C4-2B (cell line): ENCODE measurements around the gene SYNRG.

Experiments used
- H3K27ac ChIP-seq: fragments of 450-650 bp; 2 replicates; pipeline ENCODE4 v1.5.1; 2017
- ZFX ChIP-seq: fragments of 450-650 bp; IDR thresholded peaks from 2 replicates; pipeline ENCODE4 v1.6.1; 2017
- TF ChIP-seq, protein P1 (sequence below): fragments of 450-650 bp; conservative IDR thresholded peaks from 2 replicates; pipeline ENCODE4 v1.5.1; 2017; ENCODE audit warnings: mild to moderate bottlenecking

The SYNRG gene

DNA sequence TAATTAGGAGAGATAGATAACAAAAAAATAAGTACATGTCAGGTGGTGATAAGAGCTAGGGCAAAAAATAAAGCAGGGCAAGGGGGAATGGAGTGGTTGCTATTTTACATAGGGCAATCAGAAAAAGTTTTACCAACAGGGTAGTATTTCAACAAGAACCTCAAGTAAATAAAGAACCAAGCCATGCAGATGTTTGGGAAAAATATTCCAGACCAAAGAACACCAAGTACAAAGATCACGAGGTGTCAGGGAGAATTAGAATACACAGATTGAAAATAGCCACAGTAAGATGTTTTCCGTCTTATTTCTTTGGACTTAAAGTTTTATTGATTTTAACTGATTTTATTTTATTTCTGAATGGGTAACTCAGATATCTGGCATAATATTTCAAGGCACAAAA lies 11.1 kb downstream of the SYNRG start:
- H3K27ac ChIP-seq = no peak overlapping the region
- TF ChIP-seq, protein P1, sequence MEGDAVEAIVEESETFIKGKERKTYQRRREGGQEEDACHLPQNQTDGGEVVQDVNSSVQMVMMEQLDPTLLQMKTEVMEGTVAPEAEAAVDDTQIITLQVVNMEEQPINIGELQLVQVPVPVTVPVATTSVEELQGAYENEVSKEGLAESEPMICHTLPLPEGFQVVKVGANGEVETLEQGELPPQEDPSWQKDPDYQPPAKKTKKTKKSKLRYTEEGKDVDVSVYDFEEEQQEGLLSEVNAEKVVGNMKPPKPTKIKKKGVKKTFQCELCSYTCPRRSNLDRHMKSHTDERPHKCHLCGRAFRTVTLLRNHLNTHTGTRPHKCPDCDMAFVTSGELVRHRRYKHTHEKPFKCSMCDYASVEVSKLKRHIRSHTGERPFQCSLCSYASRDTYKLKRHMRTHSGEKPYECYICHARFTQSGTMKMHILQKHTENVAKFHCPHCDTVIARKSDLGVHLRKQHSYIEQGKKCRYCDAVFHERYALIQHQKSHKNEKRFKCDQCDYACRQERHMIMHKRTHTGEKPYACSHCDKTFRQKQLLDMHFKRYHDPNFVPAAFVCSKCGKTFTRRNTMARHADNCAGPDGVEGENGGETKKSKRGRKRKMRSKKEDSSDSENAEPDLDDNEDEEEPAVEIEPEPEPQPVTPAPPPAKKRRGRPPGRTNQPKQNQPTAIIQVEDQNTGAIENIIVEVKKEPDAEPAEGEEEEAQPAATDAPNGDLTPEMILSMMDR = no peak
- TF ChIP-seq ZFX = no peak

DNA sequence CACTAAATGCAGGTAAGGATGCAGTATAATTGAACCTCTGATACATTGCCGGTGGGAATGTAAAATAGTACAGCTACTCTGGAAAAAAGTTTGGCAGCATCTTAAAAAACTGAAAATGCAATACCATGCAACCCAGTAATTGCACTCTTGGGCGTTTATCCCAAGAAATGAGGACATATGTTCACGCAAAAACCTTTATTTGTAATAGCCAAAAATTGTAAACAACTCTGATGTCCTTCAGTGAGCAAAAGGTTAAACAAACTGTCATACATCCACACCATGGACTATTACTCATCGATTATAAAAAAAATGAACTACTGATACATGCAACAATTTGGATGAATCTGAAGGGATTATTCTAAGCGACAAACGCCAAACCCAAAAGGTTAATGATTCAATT lies 16.9 kb downstream of the SYNRG start:
- TF ChIP-seq, protein P1 = no peak
- TF ChIP-seq ZFX = no peak
- no peak overlapping the region for H3K27ac ChIP-seq

DNA sequence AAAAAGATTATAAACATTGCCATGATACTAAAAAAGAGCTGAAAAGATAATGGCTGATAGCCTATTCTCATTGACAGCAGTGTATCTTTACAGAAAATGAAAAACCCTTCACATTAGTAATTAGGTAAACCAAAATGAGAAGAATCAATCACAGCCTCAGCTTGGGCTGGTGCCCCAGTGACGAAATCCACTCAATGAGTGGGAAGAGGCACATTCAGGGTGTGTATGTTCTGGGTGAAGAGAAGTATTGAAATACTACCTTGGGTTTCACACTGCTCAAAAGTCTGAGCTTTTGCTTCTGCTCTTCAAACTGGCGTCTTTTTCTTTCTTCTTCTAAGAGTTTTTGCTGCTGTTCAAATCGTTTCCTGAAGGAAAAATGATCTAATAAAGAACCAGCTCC lies 24.2 kb downstream of the SYNRG start:
- H3K27ac ChIP-seq = no peak overlapping the region
- TF ChIP-seq, protein P1 = no peak
- TF ChIP-seq ZFX = no peak

DNA sequence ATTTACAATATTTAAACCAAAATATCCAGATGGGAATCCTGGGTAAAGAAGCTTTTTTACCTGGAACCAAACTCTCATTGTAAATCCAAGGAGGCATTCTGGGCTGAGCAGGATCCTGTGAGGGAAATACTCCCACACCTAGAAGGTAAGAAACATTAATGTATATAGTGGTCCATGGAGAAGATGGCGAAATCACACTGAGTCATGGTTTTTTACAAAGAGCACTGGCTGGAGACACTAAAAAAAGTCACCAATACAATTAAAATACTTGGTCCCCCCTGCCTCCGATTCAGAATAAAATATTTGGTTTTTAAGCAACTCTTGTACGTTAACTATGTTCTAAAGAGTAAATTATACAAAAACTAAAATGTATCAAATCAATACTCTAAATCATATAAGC lies 32.9 kb downstream of the SYNRG start:
- TF ChIP-seq ZFX = no peak
- TF ChIP-seq, protein P1 = no peak
- no peak overlapping the region for H3K27ac ChIP-seq

DNA sequence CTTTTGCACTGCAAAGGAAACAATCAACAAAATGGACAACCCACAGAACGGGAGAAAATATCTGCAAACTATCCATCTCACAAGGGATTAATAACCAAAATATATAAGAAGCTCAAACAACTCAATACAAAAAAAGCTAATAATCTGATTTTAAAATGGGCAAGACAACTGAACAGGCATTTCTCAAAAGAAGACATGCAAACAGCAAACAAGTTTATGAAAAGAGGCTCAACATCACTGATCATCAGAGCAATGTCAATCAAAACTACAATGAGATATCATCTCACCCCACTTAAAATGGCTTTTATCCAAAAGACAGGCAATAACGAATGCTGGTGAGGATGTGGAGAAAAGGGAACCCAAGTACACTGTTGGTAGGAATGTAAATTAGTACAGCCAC lies 34.8 kb downstream of the SYNRG start:
- H3K27ac ChIP-seq = no peak overlapping the region
- TF ChIP-seq, protein P1 = no peak
- TF ChIP-seq ZFX = no peak

DNA sequence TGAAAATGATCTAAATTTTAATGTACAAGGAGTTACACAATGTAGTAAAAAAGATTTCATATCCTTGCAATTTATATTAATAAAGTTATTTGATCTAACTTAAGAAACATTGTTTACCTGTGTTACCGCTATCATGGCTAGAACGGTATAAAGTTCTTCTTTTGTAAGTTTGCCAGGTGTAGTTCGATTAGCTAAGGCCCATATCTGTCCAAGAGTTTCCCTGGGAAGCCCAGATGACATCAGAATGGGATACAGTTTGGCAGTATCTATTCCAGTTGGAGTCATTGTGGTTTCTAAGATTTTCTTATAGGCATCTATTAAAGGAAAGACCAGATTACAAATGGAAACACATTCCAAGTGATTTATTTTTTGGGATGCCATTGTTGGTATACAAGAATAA lies 37.5 kb downstream of the SYNRG start:
- no peak for TF ChIP-seq ZFX
- TF ChIP-seq, protein P1 = no peak
- no peak overlapping the region for H3K27ac ChIP-seq

DNA sequence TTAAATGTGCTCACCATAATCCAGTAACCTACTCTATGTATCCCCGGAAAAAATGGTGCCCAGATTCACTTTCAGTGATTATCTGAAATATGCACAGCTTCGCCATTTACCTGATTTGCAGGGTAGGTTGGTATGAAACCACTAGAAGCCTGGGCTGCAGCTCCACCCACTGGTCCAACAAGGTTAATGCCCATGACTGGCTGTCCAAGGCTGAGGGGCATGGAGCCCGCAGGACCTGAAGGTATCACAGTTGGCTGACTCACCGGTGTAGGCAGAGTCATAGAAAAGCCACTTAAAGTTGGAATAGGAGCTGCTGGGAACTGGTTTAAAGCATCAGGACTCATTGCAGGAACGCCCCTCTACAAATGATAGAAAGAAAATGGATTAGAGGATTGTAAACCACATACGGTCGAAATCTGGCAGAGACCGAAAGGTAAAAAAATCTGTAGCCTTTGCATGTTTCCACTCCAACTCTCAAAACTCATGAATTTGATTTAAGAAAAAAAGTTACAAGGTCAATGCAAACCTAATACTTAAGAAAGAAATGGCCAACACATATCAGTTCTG lies 38.6 kb downstream of the SYNRG start:
- TF ChIP-seq, protein P1 = peak; percentile 77
- TF ChIP-seq ZFX = no peak

More for the DNA sequence above, 38.6 kb downstream of the SYNRG start:
- H3K27ac ChIP-seq = no peak overlapping the region
